Measurements from ENCODE around the gene RNPEPL1. TPM values are rescaled to one million over a fixed set of nuclear protein-coding genes. Genes with fewer than 3 reads are reported as not detected.

Gene RNPEPL1
- total RNA-seq, 3 donors from 2014 or later (not counting 1 experiment from before 2014, with no cell fraction given): 145 to 167 (median 164) TPM

GRCh38 chr2:240596491-240596931 lies 28.2 kb downstream of the RNPEPL1 start:
- peaks cover 6% of the 10 kb centered on the region for H3K4me1 ChIP-seq (ENCODE audit: control insufficient read depth, insufficient read depth, low read length)
- H3K27me3 Mint-ChIP-seq (ENCODE audit: low read depth in 2 of 2): no peaks in the 10 kb centered on the region
- peaks cover 52% of the 10 kb centered on the region for H3K36me3 ChIP-seq (ENCODE audit: control insufficient read depth, insufficient read depth, low read length)
- no peaks in the 10 kb centered on the region for H3K36me3 Mint-ChIP-seq
- H3K27ac Mint-ChIP-seq: no peak overlapping the region
- TF ChIP-seq CTCF (IDR thresholded peaks at IDR 0.05): no peak
- H3K27me3 ChIP-seq (ENCODE audit: control insufficient read depth, insufficient read depth, low read length): no peaks in the 10 kb centered on the region
- H3K4me3 ChIP-seq (ENCODE audit: low read length): no peak overlapping the region
- DNase-seq: no peak
- peaks cover 0 to 1% of the 10 kb centered on the region in 2 donors for H3K4me1 Mint-ChIP-seq
- H3K4me3 Mint-ChIP-seq: no peak overlapping the region
- no peak for ATAC-seq
- no peak overlapping the region for H3K27ac ChIP-seq (ENCODE audit: low read length)
- no peaks in the 10 kb centered on the region for H3K9me3 Mint-ChIP-seq
- WGBS (ENCODE audit: insufficient coverage): 94% methylated on average over 23 of the region's 23 CpGs
- H3K9me3 ChIP-seq (ENCODE audit: control insufficient read depth, insufficient read depth, low read length): no peaks in the 10 kb centered on the region
- intact Hi-C loops (cut with micrococcal nuclease): no loop called here

DNA sequence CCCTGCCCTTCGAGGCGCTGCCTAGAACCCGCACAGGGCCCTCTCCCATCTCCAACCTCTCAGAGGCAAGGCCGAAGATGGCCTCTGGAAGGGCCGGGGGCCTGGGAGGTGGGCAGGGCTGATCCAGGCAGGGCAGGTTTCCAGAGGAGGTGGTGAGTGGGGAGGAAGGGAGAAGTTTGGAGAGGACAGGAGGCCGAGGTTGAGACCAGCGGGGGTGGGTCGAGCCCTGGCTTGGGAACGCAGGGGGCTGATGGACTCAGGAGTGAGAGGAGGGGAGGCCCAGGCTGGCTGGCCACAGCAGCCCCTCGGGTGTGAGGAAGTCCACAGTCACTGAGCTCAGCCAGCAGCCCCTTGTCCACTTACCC lies 28.8 kb downstream of the RNPEPL1 start:
- intact Hi-C loops (cut with micrococcal nuclease): no loop called here
- Mint-ChIP-seq H3K27me3 (ENCODE audit: low read depth in 2 of 2) (no peaks in the 10 kb centered on the region), H3K4me1 (no peaks in the 10 kb centered on the region), H3K4me3 (no peak overlapping the region), H3K36me3 (no peaks in the 10 kb centered on the region), H3K27ac (no peak overlapping the region), H3K9me3 (no peaks in the 10 kb centered on the region)
- ATAC-seq (no peak), DNase-seq (no peak)
- Histone ChIP-seq H3K4me3 (ENCODE audit: low read length) (no peak overlapping the region), H3K9me3 (ENCODE audit: control insufficient read depth, insufficient read depth, low read length) (no peaks in the 10 kb centered on the region), H3K4me1 (ENCODE audit: control insufficient read depth, insufficient read depth, low read length) (peaks cover 6% of the 10 kb centered on the region), H3K27me3 (ENCODE audit: control insufficient read depth, insufficient read depth, low read length) (no peaks in the 10 kb centered on the region), H3K36me3 (ENCODE audit: control insufficient read depth, insufficient read depth, low read length) (peaks cover 47% of the 10 kb centered on the region), H3K27ac (ENCODE audit: low read length) (no peak overlapping the region)
- 96% methylated on average over 10 of the region's 10 CpGs for WGBS (ENCODE audit: insufficient coverage)
- no peak for TF ChIP-seq CTCF (IDR thresholded peaks at IDR 0.05)

GRCh38 chr2:240597419-240598181 lies 29.3 kb downstream of the RNPEPL1 start:
- WGBS (ENCODE audit: insufficient coverage): 94% methylated on average over 22 of the region's 22 CpGs
- Mint-ChIP-seq H3K4me3 (no peak overlapping the region), H3K27me3 (ENCODE audit: low read depth in 2 of 2) (no peaks in the 10 kb centered on the region)

More at GRCh38 chr2:240597419-240598181, 29.3 kb downstream of the RNPEPL1 start:
- Histone ChIP-seq H3K27ac (ENCODE audit: low read length) (no peak overlapping the region), H3K36me3 (ENCODE audit: control insufficient read depth, insufficient read depth, low read length) (peaks cover 45% of the 10 kb centered on the region), H3K4me3 (ENCODE audit: low read length) (no peak overlapping the region), H3K27me3 (ENCODE audit: control insufficient read depth, insufficient read depth, low read length) (no peaks in the 10 kb centered on the region), H3K4me1 (ENCODE audit: control insufficient read depth, insufficient read depth, low read length) (peaks cover 6% of the 10 kb centered on the region), H3K9me3 (ENCODE audit: control insufficient read depth, insufficient read depth, low read length) (no peaks in the 10 kb centered on the region)
- ATAC-seq: no peak
- Mint-ChIP-seq H3K36me3 (no peaks in the 10 kb centered on the region), H3K9me3 (no peaks in the 10 kb centered on the region), H3K27ac (no peak overlapping the region), H3K4me1 (no peaks in the 10 kb centered on the region)
- no peak for TF ChIP-seq CTCF (IDR thresholded peaks at IDR 0.05)
- no peak for DNase-seq
- intact Hi-C loops (cut with micrococcal nuclease): no loop called here
